ENCODE measurements around the gene KAT2B. TPM values are rescaled to one million over a fixed set of nuclear protein-coding genes. Genes with fewer than 3 reads are reported as not detected.

The KAT2B gene
- total RNA-seq, 4 donors from 2014 or later = 12.8 to 52.1 (median 35.2) TPM

DNA sequence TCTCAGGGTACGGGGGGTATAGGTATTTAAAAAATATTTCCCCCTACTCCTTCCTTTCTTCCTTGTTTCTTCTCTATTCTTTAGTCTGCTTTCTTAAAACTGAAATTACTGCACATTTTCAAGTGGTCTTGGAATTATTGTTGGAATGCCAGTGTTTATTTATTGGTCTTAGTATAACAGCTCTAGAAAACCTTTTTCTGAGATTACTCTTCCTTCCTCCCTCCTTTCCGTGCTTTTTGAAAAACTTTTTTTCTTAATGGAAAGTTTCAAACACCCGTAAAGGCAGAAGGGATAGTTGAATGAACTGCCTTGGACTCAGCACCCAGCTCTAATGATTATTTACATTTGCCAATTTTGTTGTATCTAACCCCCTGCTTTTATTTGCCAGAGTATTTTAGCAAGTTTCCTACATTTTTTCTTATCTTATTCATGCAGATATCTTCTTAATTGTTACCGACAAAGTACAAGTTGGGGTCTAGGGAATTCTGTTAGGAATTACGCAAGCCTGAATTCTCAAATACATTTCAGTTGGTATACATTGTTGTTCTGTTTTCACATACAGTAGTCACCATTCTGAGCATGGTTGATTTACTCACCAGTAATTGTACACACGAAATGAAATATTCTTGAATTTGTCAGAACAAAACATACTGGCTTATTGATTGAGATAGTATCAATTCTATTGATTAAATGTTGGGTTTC lies 36.2 kb downstream of the KAT2B start:
- Histone ChIP-seq H3K27ac (no peak overlapping the region), H3K27me3 (no peaks in the 10 kb centered on the region), H3K4me3 (no peak overlapping the region), H3K4me1 (no peaks in the 10 kb centered on the region), H3K36me3 (no peaks in the 10 kb centered on the region), H3K9me3 (no peaks in the 10 kb centered on the region)
- DNase-seq = no peak
- TF ChIP-seq POLR2A (IDR thresholded peaks at IDR 0.05) = no peak
- TF ChIP-seq, protein P1, sequence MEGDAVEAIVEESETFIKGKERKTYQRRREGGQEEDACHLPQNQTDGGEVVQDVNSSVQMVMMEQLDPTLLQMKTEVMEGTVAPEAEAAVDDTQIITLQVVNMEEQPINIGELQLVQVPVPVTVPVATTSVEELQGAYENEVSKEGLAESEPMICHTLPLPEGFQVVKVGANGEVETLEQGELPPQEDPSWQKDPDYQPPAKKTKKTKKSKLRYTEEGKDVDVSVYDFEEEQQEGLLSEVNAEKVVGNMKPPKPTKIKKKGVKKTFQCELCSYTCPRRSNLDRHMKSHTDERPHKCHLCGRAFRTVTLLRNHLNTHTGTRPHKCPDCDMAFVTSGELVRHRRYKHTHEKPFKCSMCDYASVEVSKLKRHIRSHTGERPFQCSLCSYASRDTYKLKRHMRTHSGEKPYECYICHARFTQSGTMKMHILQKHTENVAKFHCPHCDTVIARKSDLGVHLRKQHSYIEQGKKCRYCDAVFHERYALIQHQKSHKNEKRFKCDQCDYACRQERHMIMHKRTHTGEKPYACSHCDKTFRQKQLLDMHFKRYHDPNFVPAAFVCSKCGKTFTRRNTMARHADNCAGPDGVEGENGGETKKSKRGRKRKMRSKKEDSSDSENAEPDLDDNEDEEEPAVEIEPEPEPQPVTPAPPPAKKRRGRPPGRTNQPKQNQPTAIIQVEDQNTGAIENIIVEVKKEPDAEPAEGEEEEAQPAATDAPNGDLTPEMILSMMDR (IDR thresholded peaks at IDR 0.05) = no peak
- intact Hi-C loops (cut with DNase I; ENCODE audit: low total_unique reads) = no loop called here

DNA sequence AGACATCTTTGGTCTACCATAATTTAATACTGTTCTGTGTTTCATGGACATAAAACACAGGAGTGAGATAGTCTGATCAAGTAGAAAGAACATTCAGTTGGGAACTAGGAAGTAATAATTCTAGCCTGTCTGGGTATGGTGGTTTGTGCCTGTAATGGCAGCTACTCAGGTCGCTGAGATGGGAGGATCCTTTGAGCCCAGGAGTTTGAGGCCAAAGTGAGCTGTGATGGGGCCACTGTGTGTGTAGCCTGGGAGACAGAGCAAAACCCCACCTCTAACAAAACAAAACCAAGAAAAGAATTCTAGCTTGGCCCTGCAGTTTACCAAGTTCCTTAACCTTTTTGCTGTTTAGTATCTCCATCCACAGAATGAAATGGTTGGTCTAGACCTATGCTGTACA lies 36.8 kb downstream of the KAT2B start:
- no peak for TF ChIP-seq POLR2A (IDR thresholded peaks at IDR 0.05)
- TF ChIP-seq, protein P1 (IDR thresholded peaks at IDR 0.05) = no peak
- no peaks in the 10 kb centered on the region for H3K4me1 ChIP-seq
- no peak overlapping the region for H3K27ac ChIP-seq
- no peaks in the 10 kb centered on the region for H3K36me3 ChIP-seq
- H3K27me3 ChIP-seq = no peaks in the 10 kb centered on the region
- no peaks in the 10 kb centered on the region for H3K9me3 ChIP-seq
- no peak for DNase-seq
- no peak overlapping the region for H3K4me3 ChIP-seq
- intact Hi-C loops (cut with DNase I; ENCODE audit: low total_unique reads) = no loop called here

DNA sequence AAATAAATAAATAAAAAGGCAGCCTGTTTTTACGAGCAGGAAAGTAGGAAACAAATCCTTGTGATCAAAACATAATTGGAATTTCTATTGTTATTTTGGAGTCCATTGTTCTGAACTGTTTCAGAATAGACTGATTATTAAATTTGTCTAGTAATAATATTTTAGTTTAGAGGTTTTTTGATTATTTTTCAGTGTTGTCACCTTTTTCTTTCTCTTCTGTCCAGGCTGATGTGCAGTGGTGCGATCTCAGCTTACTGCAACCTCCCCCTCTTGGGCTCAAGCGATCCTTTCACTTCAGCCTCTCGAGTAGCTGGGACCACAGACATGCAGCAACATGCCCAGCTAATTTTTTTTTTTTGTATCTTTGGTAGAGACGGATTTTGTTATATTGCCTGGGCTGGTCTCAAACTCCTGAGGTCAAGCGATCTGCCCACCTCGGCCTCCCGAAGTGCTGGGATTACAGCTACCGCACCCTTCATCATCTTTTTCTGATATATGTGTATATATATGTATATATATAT lies 38.0 kb downstream of the KAT2B start:
- DNase-seq = no peak
- H3K4me1 ChIP-seq = no peaks in the 10 kb centered on the region
- no peaks in the 10 kb centered on the region for H3K27me3 ChIP-seq
- no peak overlapping the region for H3K4me3 ChIP-seq
- no peaks in the 10 kb centered on the region for H3K36me3 ChIP-seq
- intact Hi-C loops (cut with DNase I; ENCODE audit: low total_unique reads) = no loop called here
- no peaks in the 10 kb centered on the region for H3K9me3 ChIP-seq
- TF ChIP-seq, protein P1 (IDR thresholded peaks at IDR 0.05) = no peak
- TF ChIP-seq POLR2A (IDR thresholded peaks at IDR 0.05) = no peak
- no peak overlapping the region for H3K27ac ChIP-seq

DNA sequence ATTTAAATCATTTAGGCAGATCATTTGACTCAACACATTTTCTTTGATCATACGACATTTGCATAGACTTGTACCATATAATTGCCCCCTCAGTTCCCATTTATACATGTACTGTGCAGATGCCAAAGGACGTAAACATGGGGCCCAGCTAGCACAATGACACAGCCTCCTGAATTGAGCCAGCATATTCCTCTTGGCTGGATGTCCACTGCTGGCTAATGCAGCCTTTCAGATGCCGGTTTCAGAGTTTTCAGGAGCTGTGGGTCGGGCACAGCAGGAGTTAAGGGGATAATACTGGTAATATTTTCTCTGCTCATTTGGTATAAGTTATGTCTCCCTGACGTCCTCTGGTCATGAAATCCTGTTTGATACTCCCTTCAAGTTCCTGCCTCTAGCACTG lies 39.4 kb downstream of the KAT2B start:
- Histone ChIP-seq H3K27me3 (no peaks in the 10 kb centered on the region), H3K36me3 (no peaks in the 10 kb centered on the region), H3K4me1 (no peaks in the 10 kb centered on the region), H3K27ac (no peak overlapping the region), H3K9me3 (no peaks in the 10 kb centered on the region), H3K4me3 (no peak overlapping the region)
- DNase-seq = no peak
- no peak for TF ChIP-seq POLR2A (IDR thresholded peaks at IDR 0.05)
- TF ChIP-seq, protein P1 (IDR thresholded peaks at IDR 0.05) = no peak
- intact Hi-C loops (cut with DNase I; ENCODE audit: low total_unique reads) = no loop called here

DNA sequence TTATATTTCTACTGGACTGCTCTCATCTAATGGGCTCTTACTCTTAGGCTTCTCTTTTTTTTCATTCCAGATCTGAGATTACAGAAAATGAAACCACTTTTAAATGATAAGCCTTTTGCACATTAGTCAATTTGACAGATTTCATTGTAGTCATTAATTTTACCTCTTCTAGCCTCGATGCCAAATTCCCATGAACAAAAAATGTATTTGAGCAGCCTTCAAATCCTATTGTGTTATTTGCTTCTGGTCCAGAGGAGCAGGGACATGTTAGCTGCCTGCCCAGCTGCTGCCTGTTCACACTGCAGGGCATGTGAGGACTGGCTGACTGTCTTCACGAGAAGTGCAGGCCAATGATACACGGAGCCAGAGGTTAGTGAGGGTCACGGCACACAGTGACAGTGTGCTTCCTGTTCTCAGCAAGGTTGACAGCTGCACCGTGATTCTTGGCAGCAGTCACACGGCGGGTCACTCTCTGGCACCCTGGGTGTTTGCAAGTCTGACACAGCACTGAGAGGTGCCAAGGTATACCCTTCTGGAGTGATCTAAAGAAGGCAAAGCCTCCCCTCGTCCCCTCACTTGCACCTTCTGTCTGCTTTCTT lies 40.8 kb downstream of the KAT2B start:
- intact Hi-C loops (cut with DNase I; ENCODE audit: low total_unique reads) = no loop called here
- Histone ChIP-seq H3K27me3 (no peaks in the 10 kb centered on the region), H3K9me3 (no peaks in the 10 kb centered on the region), H3K4me1 (no peaks in the 10 kb centered on the region), H3K27ac (no peak overlapping the region), H3K4me3 (no peak overlapping the region), H3K36me3 (no peaks in the 10 kb centered on the region)
- DNase-seq = peak; percentile 28 to 49
- TF ChIP-seq, protein P1 (IDR thresholded peaks at IDR 0.05) = no peak
- TF ChIP-seq POLR2A (IDR thresholded peaks at IDR 0.05) = no peak

Measured in uterus (tissue), 4 donors.